H1 (cell line): ENCODE measurements around the gene OR2AG1. TPM values are rescaled to one million over a fixed set of nuclear protein-coding genes. Genes with fewer than 3 reads are reported as not detected.

Source experiments
- CTCF ChIA-PET: fragments of 300-600 bp; sonication (Branson Sonifier 250); formaldehyde crosslinking; loops from one replicate; lab custom pipeline; 2021; ENCODE audit not compliant: partially characterized antibody; lab: Charles Lee
- POLR2A ChIA-PET: fragments of 300-600 bp; sonication (Branson Sonifier 250); formaldehyde crosslinking; loops from one replicate; lab custom pipeline; 2021; ENCODE audit warnings: inconsistent platforms; ENCODE audit not compliant: partially characterized antibody; lab: Charles Lee
- DNase-seq, 2 experiments: peaks; one replicate each; pipeline versions ENCODE4 v3.0.0 to v3.0.0-alpha.2; 2010 to 2022; ENCODE audit warnings: low spot score in 2 of 2, low read depth in 1 of 2, mixed read lengths in 1 of 2
- FAIRE-seq: peaks from 2 replicates; lab custom pipeline; 2011; peaks lifted over from hg19 to GRCh38; lab: Jason Lieb, UNC
- H2AFZ ChIP-seq: 2 replicates; pipeline ENCODE4 v1.8.1; 2012; ENCODE audit warnings: low read length, inconsistent platforms
- H2AK5ac ChIP-seq: 2 replicates; pipeline ENCODE4 v1.6.1; 2013; ENCODE audit warnings: low read depth, low read length
- H2BK120ac ChIP-seq: replicated peaks from 2 replicates; pipeline ENCODE3; 2013; ENCODE audit warnings: low read depth, low read length, inconsistent platforms
- H2BK12ac ChIP-seq: 2 replicates; pipeline ENCODE4 v1.6.1; 2013; ENCODE audit warnings: low read depth, low read length
- H2BK15ac ChIP-seq: 2 replicates; pipeline ENCODE4 v1.6.1; 2013; ENCODE audit warnings: low read length
- H2BK20ac ChIP-seq: 2 replicates; pipeline ENCODE4 v1.6.1; 2013; ENCODE audit warnings: low read length
- H2BK5ac ChIP-seq: 2 replicates; pipeline ENCODE4 v1.6.1; 2013; ENCODE audit warnings: low read depth, low read length
- H3K14ac ChIP-seq: 2 replicates; pipeline ENCODE4 v1.6.1; 2013; ENCODE audit warnings: inconsistent platforms; ENCODE audit not compliant: insufficient read length
- H3K18ac ChIP-seq: 2 replicates; pipeline ENCODE4 v1.6.1; 2013; ENCODE audit warnings: low read length; ENCODE audit errors: extremely low read depth
- H3K23ac ChIP-seq: 2 replicates; pipeline ENCODE4 v1.6.1; 2013; ENCODE audit warnings: inconsistent platforms; ENCODE audit not compliant: insufficient read length
- H3K23me2 ChIP-seq: 2 replicates; pipeline ENCODE4 v1.6.1; 2013; ENCODE audit warnings: low read depth, low read length
- H3K27ac ChIP-seq: 2 replicates; pipeline ENCODE4 v1.6.1; 2011; ENCODE audit warnings: low read depth, low read length, inconsistent platforms
- H3K27me3 ChIP-seq, 4 experiments: replicated peaks in 1 of 4; 1 replicate in 1 of 4; 2 replicates in 3 of 4; pipeline versions ENCODE4 v1.6.1 to v1.8.1; 2011 to 2013; ENCODE audit warnings: low read length in 3 of 4, mild to moderate bottlenecking in 3 of 4, inconsistent platforms in 2 of 4, mixed read lengths in 2 of 4, moderate library complexity in 1 of 4; ENCODE audit not compliant: control insufficient read depth in 3 of 4, insufficient read depth in 3 of 4; ENCODE audit errors: extremely low read depth in 1 of 4
- H3K36me3 ChIP-seq, 4 experiments: 2 replicates each; pipeline versions ENCODE4 v1.6.1 to v1.8.1; 2011 to 2013; ENCODE audit warnings: mild to moderate bottlenecking in 4 of 4, low read length in 3 of 4, moderate library complexity in 2 of 4, control low read depth in 1 of 4, inconsistent platforms in 1 of 4; ENCODE audit not compliant: insufficient read depth in 4 of 4, control insufficient read depth in 2 of 4
- H3K4ac ChIP-seq: replicated peaks from 2 replicates; pipeline ENCODE3; 2013; ENCODE audit warnings: low read length, low read depth, mixed read lengths, inconsistent platforms; ENCODE audit not compliant: insufficient read length
- H3K4me1 ChIP-seq, 4 experiments: replicated peaks in 1 of 4; 1 replicate in 1 of 4; 2 replicates in 3 of 4; pipeline versions ENCODE4 v1.6.1 to v1.8.1; 2011 to 2013; ENCODE audit warnings: low read length in 3 of 4, inconsistent platforms in 2 of 4, mixed read lengths in 1 of 4; ENCODE audit not compliant: insufficient read depth in 4 of 4, control insufficient read depth in 3 of 4
- H3K4me2 ChIP-seq, 2 experiments: 2 replicates each; pipeline versions ENCODE4 v1.6.1 to v1.8.1; 2011 to 2013; ENCODE audit warnings: low read depth in 2 of 2, low read length in 2 of 2, control low read depth in 1 of 2, inconsistent platforms in 1 of 2, mild to moderate bottlenecking in 1 of 2; ENCODE audit not compliant: insufficient read depth in 1 of 2
- H3K4me3 ChIP-seq, 4 experiments: fragments of 200-600, 300-600 bp in 1 of 4; sonication (generic), shearing (Covaris generic), sonication (Bioruptor Twin) in 1 of 4; 2 replicates each; pipeline versions ENCODE4 v1.5.1 to v1.8.1; 2011 to 2016; ENCODE audit warnings: low read length in 4 of 4, low read depth in 3 of 4, control low read depth in 2 of 4, inconsistent platforms in 2 of 4, mild to moderate bottlenecking in 2 of 4, mixed read lengths in 1 of 4, moderate library complexity in 1 of 4; ENCODE audit not compliant: insufficient read depth in 2 of 4; ENCODE audit errors: extremely low read depth in 1 of 4
- H3K56ac ChIP-seq: replicated peaks from 2 replicates; pipeline ENCODE3; 2013; ENCODE audit warnings: low read depth, mild to moderate bottlenecking, mixed read lengths, low read length, inconsistent platforms; ENCODE audit not compliant: insufficient read length
- H3K79me1 ChIP-seq: 2 replicates; pipeline ENCODE4 v1.6.1; 2013; ENCODE audit warnings: low read depth, low read length, control low read depth
- H3K79me2 ChIP-seq, 2 experiments: 2 replicates each; pipeline versions ENCODE4 v1.6.1 to v1.8.1; 2012 to 2013; ENCODE audit warnings: low read length in 2 of 2, mild to moderate bottlenecking in 2 of 2, inconsistent platforms in 1 of 2; ENCODE audit not compliant: insufficient read depth in 2 of 2, control insufficient read depth in 1 of 2
- H3K9ac ChIP-seq, 4 experiments: replicated peaks in 1 of 4; 1 replicate in 1 of 4; 2 replicates in 3 of 4; pipeline versions ENCODE4 v1.6.1 to v1.8.1; 2011 to 2013; ENCODE audit warnings: low read depth in 3 of 4, low read length in 3 of 4, control low read depth in 2 of 4, mild to moderate bottlenecking in 2 of 4, moderate library complexity in 2 of 4, inconsistent platforms in 1 of 4; ENCODE audit errors: extremely low read depth in 1 of 4
- H3K9me3 ChIP-seq, 2 experiments: 2 replicates each; pipeline versions ENCODE4 v1.6.1 to v1.8.1; 2012 to 2013; ENCODE audit warnings: mild to moderate bottlenecking in 2 of 2, moderate library complexity in 2 of 2, control low read depth in 1 of 2, inconsistent platforms in 1 of 2, low read depth in 1 of 2, low read length in 1 of 2, mixed read lengths in 1 of 2; ENCODE audit not compliant: insufficient read depth in 2 of 2
- H4K20me1 ChIP-seq, 2 experiments: replicated peaks in 1 of 2; 2 replicates each; pipeline versions ENCODE3 to v1.8.1; 2011 to 2013; ENCODE audit warnings: inconsistent platforms in 2 of 2, low read length in 2 of 2, mild to moderate bottlenecking in 1 of 2; ENCODE audit not compliant: insufficient read depth in 2 of 2, control insufficient read depth in 1 of 2
- H4K5ac ChIP-seq: 2 replicates; pipeline ENCODE4 v1.6.1; 2013; ENCODE audit warnings: low read length, low read depth, mixed read lengths, inconsistent platforms; ENCODE audit not compliant: insufficient read length
- H4K8ac ChIP-seq: 2 replicates; pipeline ENCODE4 v1.8.0; 2013; ENCODE audit warnings: mild to moderate bottlenecking, moderate library complexity, low read length, inconsistent platforms; ENCODE audit not compliant: insufficient read depth; ENCODE audit errors: extremely low read depth
- H4K91ac ChIP-seq: replicated peaks from 2 replicates; pipeline ENCODE3; 2013; ENCODE audit warnings: low read length, mixed read lengths, inconsistent platforms; ENCODE audit not compliant: insufficient read length
- BRCA1 ChIP-seq: IDR thresholded peaks from 2 replicates; pipeline ENCODE4 v1.6.1; 2012; ENCODE audit warnings: low read depth, low read length, improper control_type of control experiment
- EP300 ChIP-seq, 2 experiments: IDR thresholded peaks; 1 replicate in 1 of 2; 2 replicates in 1 of 2; pipeline ENCODE4 v1.6.1; 2011 to 2012; ENCODE audit warnings: low read depth in 2 of 2, low read length in 2 of 2, mild to moderate bottlenecking in 2 of 2, borderline replicate concordance in 1 of 2, inconsistent platforms in 1 of 2, moderate library complexity in 1 of 2
- FOSL1 ChIP-seq: IDR thresholded peaks from 2 replicates; pipeline ENCODE4 v1.6.1; 2011; ENCODE audit warnings: mild to moderate bottlenecking, low read depth, low read length, moderate library complexity; ENCODE audit not compliant: insufficient read depth
- HDAC6 ChIP-seq: IDR thresholded peaks from one replicate; pipeline ENCODE4 v1.7.1; 2012; ENCODE audit warnings: low read depth, mild to moderate bottlenecking, inconsistent platforms, low read length, moderate library complexity
- JUND ChIP-seq: IDR thresholded peaks from 2 replicates; pipeline ENCODE4 v1.6.1; 2011; ENCODE audit warnings: mild to moderate bottlenecking, improper control_type of control experiment, low read length
- POLR2A ChIP-seq, 2 experiments: IDR thresholded peaks; 1 replicate in 1 of 2; 2 replicates in 1 of 2; pipeline ENCODE4 v1.6.1; 2011; ENCODE audit warnings: low read depth in 2 of 2, low read length in 2 of 2, mild to moderate bottlenecking in 2 of 2; ENCODE audit errors: control extremely low read depth in 1 of 2
- RAD21 ChIP-seq, 2 experiments: IDR thresholded peaks in 1 of 2; conservative IDR thresholded peaks in 1 of 2; 2 replicates each; pipeline ENCODE4 v1.6.1; 2011; ENCODE audit warnings: low read depth in 2 of 2, low read length in 2 of 2, improper control_type of control experiment in 1 of 2, inconsistent platforms in 1 of 2, mild to moderate bottlenecking in 1 of 2, moderate library complexity in 1 of 2
- SIN3A ChIP-seq, 2 experiments: IDR thresholded peaks in 1 of 2; conservative IDR thresholded peaks in 1 of 2; 2 replicates each; pipeline ENCODE4 v1.6.1; 2011 to 2012; ENCODE audit warnings: low read length in 2 of 2, improper control_type of control experiment in 1 of 2, low read depth in 1 of 2, mild to moderate bottlenecking in 1 of 2
- TEAD4 ChIP-seq: IDR thresholded peaks from 2 replicates; pipeline ENCODE4 v1.6.1; 2012; ENCODE audit warnings: low read depth, low read length, inconsistent platforms, mixed read lengths
- WGBS, 2 experiments: shearing (Covaris generic) in 1 of 2; methylation state at CpG; one replicate each; pipeline versions ENCODE4 v1.1.6 to v1.1.7; 2013 to 2015; ENCODE audit warnings: low lambda C conversion rate in 2 of 2, mixed read lengths in 2 of 2, inconsistent platforms in 1 of 2, low coverage in 1 of 2, missing lambda C conversion rate in 1 of 2; ENCODE audit not compliant: insufficient replicate concordance in 2 of 2, insufficient coverage in 1 of 2, insufficient read length in 1 of 2; ENCODE audit errors: extremely low coverage in 1 of 2, missing lambda C conversion rate in 1 of 2; 5-methylcytosine and 5-hydroxymethylcytosine counted together
- polyA plus RNA-seq, 7 experiments: library from polyadenylated mRNA; depleted of rRNA in 3 of 7; stranded (reverse) in 5 of 7; unstranded in 2 of 7; fragments of >200 nt in 5 of 7; fragments of 200-250 nt in 2 of 7; gene quantifications; 1 replicate in 5 of 7; 2 replicates in 1 of 7; 4 replicates in 1 of 7; pipeline versions ENCODE4 v1.2.1 to v1.2.3, GENCODE V29; 2011 to 2013; ENCODE audit warnings: missing spikeins in 2 of 7, mixed read lengths in 2 of 7
- total RNA-seq: library from RNA; stranded (reverse); fragmentation: NEBNext Ultra II Directional; extraction: Animal tissue kit (Norgen Biotek cat#: 25700); gene quantifications from 2 replicates; pipeline ENCODE4 v1.2.1, GENCODE V29; 2021

The OR2AG1 gene
- total and polyA plus RNA-seq, 2 of the 8 experiments (the other 6 are each of a cell fraction or from before 2014, with no cell fraction given): not detected

GRCh38 chr11:6824136-6824823 is 41.5 kb downstream of the OR2AG1 start:
- H3K36me3 ChIP-seq: no peaks in the 10 kb centered on the region
- ChIA-PET POLR2A (no interaction called here), CTCF (interaction anchor here (0.7 to 4.5 kb wide), 9 partner anchors 10 to 532 kb away, joined by 3 to 24 read pairs (median 3); partner anchors contain the start of genes OR10A2 and ZNF215)
- H3K4me2 ChIP-seq: no peak overlapping the region
- no peak overlapping the region for H2BK5ac ChIP-seq
- no peaks in the 10 kb centered on the region for H3K79me1 ChIP-seq
- no peak overlapping the region for H3K56ac ChIP-seq
- H3K27me3 ChIP-seq: no peaks in the 10 kb centered on the region
- FAIRE-seq (no peak), DNase-seq (no peak)
- WGBS, 2 experiments: 92% methylated on average over 5 of the region's 5 CpGs; no CpG with 5 or more reads in 1 of the 2 experiments
- no peak overlapping the region for H3K23ac ChIP-seq
- H3K79me2 ChIP-seq: no peaks in the 10 kb centered on the region
- no peaks in the 10 kb centered on the region for H3K4me1 ChIP-seq
- H4K91ac ChIP-seq: no peak overlapping the region
- H2AK5ac ChIP-seq: no peak overlapping the region
- H3K23me2 ChIP-seq: no peaks in the 10 kb centered on the region
- no peak overlapping the region for H3K14ac ChIP-seq
- no peaks in the 10 kb centered on the region for H4K20me1 ChIP-seq
- H2BK15ac ChIP-seq: no peak overlapping the region
- no peak for TF ChIP-seq RAD21 (IDR thresholded peaks at IDR 0.05 in 1 of 2, conservative IDR thresholded peaks at IDR 0.05 in 1 of 2; ENCODE audit: low read depth in 2 of 2, low read length in 2 of 2)
- no peak for TF ChIP-seq HDAC6
- no peak for TF ChIP-seq SIN3A (conservative IDR thresholded peaks at IDR 0.05 in 1 of 2, IDR thresholded peaks at IDR 0.05 in 1 of 2; ENCODE audit: low read depth in 1 of 2, low read length in 2 of 2)
- TF ChIP-seq BRCA1: no peak
- TF ChIP-seq POLR2A (IDR thresholded peaks at IDR 0.05; ENCODE audit: control extremely low read depth in 1 of 2, low read depth in 2 of 2, low read length in 2 of 2): no peak
- TF ChIP-seq JUND: no peak
- no peak for TF ChIP-seq EP300 (IDR thresholded peaks at IDR 0.05; ENCODE audit: borderline replicate concordance in 1 of 2, low read depth in 2 of 2, low read length in 2 of 2)
- no peak for TF ChIP-seq FOSL1
- TF ChIP-seq TEAD4: no peak
- H2AFZ ChIP-seq: no peak overlapping the region
- H4K5ac ChIP-seq: no peak overlapping the region
- no peak overlapping the region for H3K27ac ChIP-seq
- H2BK120ac ChIP-seq: no peak overlapping the region
- no peak overlapping the region for H3K9ac ChIP-seq
- no peak overlapping the region for H3K4me3 ChIP-seq
- H3K9me3 ChIP-seq: no peaks in the 10 kb centered on the region
- H2BK12ac ChIP-seq: no peak overlapping the region
- H2BK20ac ChIP-seq: no peak overlapping the region
- no peak overlapping the region for H4K8ac ChIP-seq
- H3K4ac ChIP-seq: no peak overlapping the region
- H3K18ac ChIP-seq: no peak overlapping the region
